HG03045 (cell line): ENCODE data around the gene STK32C.

Source experiments
- ATAC-seq: cut with Tn5 transposase; IDR thresholded peaks from one replicate; pipeline ENCODE4 v1.9.1; 2021; ENCODE audit warnings: mild to moderate bottlenecking, moderate library complexity; ENCODE audit not compliant: unreplicated experiment

STK32C gene

DNA sequence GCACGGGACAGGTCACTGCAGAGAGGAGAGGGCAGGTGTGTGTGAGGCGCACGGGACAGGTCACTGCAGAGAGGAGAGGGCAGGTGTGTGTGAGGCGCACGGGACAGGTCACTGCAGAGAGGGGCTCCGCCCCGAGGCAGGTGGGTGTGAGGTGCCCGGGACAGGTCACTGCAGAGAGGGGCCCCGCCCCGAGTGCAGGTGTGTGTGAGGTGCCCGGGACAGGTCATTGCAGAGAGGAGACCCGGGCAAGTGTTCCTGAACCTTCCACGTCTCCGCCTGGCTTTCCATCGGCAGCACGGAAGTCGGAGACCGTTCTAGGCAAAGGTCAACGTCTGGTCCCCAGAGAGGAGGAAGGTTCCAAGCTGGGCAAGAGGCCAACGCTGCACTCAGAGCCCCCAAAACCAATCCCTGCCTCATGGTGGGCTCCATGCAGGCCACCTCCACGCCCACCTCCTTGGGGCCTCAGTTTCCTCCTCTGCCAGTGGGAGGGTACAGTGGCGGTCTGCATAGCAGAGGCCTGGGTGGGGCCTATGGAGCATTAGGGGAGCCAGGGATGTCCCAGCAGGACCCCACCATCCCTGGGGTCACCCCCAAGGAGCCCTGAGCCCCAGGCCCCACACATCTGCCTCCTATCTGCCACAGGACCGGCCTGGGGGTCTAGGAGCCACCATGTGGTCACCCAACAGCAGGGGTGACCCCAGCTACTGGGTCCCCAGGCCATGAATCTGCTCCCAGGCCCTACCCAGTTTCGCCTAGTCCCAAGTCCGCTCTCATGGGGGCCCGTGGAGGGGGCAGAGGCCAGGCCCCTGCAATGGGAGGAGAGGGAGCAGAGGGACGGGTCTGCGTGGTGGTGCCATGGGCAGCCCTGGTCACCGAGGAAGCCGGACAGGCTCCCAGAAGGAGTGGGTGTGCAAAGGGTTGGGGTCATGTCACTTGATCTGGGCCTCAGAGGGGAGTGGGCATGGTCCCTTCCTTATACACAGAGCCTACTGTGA lies 57.0 kb downstream of the STK32C start:
- no peak for ATAC-seq

DNA sequence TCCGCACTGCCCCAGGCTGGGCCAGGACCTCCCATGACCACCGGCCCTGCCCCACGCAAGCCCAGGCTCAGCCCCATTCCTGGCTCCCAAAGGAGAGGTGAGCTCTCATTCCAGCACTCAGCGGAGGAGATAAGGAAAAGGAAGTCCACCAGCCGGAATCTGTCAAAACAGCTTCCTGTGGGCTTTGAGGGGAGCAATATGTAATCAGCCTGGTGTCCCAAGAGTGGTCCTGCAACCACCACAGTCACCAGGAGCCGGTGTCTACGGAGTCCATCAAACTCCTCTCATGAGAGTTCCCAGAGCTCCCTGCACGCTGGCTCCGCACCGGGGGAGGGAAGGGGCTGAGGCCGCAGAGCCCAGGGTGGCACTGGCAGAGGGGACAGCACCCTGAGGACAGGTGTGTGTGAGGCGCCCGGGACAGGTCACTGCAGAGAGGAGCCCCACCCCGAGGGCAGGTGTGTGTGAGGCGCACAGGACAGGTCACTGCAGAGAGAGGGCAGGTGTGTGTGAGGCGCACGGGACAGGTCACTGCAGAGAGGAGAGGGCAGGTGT lies 57.9 kb downstream of the STK32C start:
- ATAC-seq, result no peak

DNA sequence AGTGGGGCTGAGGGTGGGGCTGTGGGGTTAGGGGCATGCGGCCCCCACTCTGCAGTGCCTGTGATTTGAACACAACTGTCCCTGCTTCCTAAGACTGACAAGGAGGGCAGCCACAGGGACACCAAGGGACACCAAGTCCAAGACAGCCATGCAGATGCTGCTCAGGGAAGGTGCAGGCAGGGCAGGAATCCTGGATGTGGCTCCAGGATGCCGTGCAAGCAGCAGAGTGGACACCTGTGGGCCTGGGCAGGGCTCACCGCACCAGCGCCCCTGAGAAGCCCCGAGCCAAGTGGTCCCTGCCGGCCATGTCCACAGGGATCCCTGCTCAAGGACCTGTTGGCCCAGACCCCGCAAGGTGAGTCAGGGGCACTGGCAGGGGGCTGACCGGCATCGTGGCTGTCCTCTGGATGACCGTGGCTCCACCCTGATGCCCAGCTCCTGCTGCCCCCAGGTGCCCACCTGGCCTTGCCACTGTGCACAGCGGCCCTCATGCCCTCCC lies 58.5 kb downstream of the STK32C start:
- no peak for ATAC-seq

DNA sequence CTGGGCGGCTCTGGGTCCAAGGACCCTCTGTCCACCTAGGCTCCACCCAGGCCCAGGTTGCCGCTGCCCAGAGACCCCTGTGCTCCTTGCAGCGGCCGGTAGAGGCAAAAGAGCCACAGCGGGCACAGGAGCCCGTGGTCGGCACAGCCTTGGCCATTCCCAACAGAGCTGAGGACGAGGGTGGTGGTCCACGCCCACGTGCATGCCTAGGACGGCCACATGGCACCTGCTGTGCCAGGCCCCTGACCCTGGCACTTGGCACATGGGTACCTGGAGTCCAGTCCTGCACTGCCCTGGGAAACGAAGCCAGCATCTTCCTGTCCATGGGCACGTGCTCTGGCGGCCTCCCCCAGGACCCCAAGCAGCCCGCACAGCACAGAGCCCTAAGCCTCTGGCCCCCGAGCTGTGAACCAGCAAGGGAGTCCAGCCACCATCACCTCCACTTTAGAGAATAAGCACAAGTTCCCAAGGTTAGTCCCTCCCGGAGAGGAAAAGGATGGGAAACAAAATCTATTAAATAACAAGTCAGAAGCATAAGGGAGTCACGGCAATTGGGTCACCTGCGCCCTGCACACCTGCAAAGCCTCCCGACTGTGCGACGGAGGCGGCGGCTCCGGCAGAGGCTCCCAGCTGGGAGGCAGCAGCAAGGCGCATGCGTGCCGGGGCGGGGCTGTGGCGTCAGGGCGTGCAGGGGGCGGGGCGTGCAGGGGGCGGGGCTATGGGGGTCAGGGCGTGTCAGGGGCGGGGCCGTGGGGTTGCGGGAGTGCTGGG lies 59.1 kb downstream of the STK32C start:
- no peak for ATAC-seq

DNA sequence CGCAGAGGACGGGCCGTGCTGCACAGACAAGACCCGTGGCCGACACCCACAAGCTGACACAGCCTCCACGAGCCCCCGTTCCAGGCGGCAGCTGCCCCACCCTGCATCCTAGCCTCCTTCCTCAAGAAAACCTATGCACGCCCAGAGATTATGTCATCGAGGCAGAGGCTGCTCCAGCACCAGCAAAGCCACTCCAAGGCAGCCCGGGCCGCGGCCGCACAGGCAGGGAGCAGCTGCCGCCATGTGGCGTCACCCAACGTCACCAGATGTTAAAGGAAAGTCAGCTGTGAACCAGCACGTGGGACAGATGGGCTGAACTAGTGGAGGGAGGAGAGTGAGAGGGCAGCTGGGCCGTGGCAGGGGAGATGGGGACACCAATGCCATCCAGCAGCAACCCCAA lies 59.8 kb downstream of the STK32C start:
- ATAC-seq, result no peak

DNA sequence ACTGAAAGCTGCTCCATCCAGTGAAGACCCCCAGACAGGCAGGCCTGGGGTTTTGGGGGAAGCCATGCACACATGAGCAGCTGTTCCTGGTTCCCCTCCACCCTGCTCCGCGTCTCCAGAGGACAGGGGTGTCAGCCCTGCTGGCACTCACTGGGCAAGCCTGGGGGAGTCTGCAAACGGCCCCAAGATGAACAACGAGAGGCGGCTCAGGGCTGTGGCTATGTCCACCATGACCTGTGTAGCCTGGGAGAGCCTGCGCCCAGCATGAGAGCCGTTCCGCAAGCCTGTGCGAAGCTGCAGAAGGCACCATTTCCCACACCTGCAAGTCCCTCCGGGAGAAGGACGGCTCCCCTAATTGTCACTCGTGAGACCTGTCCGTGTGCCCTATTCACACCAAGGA lies 61.5 kb downstream of the STK32C start:
- no peak for ATAC-seq

DNA sequence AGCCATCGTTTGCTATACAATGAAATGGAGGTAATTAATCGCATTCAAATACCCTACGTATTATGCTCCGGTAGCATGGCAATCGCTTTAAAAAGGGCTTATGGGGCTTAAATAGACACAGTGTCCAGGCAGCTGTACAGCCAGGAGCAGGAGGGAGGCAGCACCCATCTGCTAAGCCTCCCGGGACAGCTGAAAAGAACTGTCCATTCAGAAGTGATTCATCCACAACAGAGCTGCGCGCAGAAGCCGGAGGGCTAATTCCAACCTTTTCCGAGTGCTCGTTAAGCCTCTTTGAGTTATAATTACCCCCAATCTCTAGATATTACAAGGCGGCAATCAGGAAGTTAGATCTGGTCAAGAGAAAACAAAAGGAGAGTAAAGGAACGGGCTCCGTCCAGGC lies 62.7 kb downstream of the STK32C start:
- no peak for ATAC-seq

DNA sequence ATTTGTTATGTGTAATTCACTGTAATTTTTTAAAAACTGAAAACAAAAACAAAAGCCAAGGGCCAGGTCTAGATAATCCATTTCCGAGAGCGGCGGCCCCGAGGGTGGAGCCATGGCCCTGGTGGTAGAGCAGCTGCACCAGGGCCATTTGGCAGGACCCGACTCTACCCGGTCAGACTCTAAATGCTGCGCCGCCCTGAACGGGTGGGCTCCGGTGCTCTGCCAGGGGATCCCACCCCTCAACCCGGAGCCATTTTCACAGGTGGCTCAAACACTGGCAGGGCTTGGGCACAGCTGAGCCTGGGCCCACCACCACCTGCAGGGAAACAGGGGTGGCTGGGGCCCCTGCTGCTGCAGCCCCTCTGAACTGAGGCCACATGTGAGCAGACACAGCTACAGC lies 64.1 kb downstream of the STK32C start:
- no peak for ATAC-seq

DNA sequence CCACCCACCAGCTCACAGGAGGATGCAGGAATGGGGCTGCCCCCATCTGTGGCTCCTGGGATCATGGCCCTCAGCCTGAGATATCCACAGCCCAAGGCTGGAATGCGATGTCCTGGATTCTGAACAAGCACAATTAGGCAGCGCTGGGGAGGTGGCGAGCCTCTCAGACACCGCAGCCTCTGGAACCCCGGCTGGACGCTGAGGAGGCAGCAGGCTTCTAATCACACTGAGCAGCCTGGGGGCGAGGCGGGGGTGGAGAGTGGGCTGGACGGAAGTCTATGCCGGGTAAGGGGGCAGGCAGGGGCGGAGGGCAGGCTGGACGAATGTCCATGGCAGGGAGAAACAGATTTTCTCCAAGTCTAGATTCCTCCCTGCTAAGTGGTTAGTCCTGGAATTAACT lies 64.6 kb downstream of the STK32C start:
- ATAC-seq, result no peak

DNA sequence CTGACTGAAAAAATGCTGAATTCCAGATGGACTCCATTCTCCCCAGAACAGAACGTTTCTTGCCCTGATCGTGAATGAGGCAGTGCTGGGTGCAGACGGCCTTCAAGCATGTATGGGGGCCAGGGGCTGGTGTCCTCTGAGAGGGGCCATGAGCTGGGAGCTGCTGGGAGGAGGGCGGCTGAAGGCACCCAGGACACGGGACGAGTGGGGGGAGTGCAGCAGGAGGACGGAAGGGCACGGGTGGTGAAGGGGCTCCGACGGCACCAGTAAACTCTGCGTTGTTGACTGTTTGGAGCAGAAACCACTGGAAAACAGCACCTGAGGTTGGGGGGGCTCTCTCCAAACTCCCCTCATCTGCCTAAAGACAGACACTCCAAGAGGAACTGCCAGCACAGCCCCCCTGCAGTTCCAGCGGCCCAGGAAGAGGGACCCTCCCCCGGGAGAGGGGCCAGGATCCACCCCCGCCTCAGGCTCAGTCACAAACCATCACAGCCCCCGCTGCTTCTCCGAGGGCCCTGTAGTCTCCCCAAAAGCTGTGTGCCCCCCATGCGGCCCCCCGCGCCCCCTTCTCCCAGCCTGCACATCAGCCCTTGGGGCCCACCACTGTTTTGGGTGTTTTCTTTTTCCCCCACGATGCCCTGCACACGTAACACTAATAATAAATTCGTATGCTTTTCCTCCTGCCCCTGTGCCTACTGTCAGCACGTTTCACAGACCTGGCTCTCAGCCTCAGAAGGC lies 65.5 kb downstream of the STK32C start:
- ATAC-seq, result no peak

DNA sequence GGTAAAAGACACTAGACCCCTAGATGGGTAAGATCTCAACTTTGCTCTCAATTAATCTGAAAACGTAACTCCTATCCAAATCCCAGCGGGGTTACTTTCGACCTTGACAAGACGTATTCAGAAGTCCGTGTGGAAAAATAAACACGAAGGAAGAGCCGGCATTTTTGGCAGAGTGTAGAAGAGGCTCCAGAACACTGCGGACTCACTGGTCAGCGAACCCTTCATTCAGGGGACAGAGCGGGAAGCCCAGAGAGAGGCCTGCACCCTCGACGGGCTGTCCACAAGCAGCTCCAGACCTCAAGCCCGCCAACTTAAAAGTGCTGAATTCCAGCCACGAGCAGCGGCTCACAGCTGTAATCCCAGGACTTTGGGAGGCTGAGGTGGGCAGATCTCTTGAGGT lies 66.3 kb downstream of the STK32C start:
- ATAC-seq, result no peak

DNA sequence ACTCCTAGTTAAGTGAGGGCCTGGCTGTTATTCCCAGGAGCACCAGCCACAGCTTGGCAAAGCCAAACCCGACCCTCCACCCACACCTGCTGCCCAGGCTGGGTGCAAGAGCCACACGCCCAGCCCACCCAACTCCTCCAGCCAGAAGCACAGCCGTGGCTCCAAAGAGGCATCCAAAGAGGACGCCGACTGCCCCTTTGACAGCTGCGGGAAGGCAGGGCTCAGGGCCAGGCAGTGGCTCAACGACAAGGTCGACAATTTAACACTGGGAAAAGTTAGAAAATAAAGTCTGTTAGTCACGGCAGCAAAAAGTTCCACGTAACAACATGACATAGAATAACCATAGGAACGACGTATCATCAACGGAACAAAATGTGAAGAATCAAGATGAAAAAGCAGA lies 66.7 kb downstream of the STK32C start:
- ATAC-seq, result no peak

DNA sequence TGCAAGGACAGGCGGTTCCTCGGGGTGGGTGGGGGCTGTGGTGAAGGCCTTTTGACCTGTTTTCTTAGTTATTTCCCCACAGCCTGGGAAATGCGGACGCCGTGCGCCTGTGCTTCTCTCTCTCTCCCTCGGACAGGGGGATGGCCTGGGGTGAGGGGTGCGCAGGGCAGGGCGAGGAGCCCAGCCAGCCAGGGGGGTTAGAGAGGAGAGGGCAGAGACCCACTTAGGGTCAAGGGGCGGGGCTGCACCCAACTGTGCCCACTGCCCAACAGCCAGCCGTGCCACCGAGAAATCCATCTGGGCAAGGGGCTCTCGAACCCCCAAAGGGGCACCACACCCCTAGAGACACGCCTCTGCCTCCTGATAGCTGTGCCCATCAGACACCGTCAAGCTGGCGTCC lies 67.2 kb downstream of the STK32C start:
- ATAC-seq, result no peak

DNA sequence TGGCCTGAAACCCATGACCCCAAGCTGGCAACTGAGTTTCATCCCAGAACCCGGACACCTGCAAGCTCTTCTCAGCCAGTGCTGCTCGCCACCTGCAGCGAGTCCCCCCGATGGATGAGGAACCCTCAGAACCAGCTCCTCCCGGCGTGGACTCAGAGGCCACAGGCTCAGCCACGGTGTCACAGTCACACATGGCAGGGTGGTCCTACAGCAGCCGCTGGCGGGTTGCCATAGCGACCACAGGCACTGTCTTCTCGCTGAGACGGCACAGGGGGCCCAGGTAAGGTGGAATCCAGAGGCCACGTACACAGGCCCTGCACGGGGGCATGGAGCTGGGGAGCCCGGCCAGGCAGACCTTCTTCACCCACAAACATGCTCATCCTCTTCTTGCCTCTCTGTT lies 67.6 kb downstream of the STK32C start:
- ATAC-seq, result no peak

DNA sequence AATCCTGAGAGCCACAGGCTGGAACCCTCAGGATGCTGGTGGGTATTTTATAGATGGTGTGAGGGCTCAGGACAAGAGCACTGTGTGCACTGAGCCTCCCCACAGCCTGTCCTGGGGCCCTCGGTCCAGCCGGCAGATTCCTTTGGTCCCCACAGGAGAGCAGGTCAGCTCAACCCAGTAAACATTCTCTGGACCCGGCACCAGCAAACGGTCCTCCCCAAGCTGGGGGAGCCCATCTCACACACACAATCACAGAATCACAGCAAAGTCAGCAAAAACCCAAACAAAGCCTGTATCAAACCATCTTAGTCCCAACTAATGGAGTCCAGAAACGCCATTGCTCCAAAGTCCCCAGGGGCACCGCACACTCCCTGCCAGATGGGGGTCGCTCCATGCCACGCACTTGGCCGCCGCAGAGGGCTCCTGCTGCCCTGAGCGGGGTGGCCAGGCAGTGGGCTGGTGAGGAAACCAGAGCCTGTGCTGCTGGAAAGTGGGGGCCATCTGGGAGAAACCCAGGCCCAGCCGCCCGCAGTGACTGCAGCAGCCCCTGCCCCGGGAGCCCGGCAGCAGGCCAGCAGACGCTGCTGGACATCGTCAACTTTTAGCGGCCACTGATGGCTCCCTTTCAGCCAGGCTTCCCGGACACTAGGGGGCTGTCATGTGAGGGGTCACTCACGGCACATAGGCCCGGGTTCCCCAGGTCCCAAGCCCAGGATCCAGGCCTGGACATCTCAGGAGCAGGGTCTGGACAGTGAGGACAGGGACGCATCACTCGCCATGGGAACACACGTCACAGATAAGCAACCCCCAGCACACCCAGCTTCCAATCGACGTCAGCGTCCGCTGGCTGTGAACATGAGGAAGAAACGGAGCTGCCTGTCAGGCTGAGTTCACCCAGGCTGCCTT lies 68.4 kb downstream of the STK32C start:
- no peak for ATAC-seq

DNA sequence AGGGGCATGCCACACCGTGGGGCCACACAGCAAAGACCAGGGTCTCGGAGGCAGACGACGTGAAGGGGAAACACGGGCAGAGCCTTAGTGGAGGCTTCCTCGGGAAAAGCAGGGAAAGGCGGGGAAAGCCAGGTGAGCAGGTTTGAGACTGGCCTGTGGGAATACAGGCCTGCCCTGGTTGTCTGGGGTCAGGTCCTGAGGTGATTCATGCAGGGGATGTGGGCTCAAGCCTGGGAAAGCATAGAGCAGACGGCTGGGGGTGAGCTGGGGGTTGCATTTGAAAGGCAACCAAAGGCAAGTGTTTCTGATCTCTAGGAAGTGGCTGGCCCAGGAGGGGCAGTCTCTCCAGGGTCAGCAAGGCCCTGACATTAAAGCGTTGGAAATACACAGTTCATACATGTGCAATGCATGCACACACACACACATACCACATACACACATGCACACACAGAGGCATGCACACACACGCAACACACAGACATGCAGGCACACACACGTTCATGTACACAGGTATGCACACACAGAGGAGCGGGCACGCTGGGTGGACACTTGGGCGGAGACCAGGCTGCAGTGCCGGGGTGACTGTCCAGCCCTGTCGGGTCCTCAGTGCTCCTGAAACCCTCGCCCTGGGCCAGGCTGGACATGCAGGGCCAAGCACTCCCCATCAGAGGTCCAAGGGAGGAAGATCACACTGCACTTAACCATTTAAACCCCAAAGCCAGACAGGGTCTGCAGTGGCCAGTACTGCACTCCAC lies 69.2 kb downstream of the STK32C start:
- no peak for ATAC-seq

DNA sequence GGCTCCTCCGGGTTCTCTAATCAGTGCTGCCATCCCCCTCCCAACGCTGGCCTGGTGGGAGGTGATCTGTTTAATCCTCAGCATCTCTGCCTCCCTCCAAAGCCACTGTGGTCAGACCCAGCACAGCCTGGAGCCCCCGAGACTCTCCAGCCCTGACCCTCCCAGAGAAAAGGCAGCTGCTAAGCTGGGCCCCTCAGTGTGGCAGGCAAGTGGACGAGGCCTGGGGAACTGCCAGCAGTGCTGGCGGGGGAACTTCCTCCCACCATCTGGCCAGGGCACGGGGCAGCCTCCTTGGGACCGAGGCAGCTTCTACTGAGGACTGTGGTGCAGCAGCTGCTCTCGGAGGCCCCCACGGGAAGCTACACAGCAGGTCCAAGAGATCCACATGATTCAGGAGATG lies 69.9 kb downstream of the STK32C start:
- ATAC-seq, result no peak

DNA sequence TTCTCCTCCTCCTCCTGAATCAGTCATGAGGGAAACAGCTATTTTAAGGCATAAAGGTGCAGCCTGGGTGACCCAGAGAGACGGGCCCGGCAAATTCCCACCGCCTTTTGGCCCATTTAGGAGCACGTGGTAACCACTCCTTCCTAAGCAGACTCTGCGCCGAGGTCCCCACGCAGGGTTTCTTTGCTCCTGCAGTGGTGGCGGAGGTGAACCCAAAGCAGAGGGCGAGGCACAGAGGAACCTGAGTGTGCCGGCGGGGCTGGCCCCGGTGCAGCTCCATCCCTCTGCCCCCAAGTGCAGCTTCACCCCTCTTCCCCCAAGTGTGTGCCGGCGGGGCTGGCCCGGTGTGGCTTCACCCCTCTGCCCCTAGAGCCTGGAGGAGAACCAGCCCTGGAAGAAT lies 70.4 kb downstream of the STK32C start:
- ATAC-seq, result no peak

DNA sequence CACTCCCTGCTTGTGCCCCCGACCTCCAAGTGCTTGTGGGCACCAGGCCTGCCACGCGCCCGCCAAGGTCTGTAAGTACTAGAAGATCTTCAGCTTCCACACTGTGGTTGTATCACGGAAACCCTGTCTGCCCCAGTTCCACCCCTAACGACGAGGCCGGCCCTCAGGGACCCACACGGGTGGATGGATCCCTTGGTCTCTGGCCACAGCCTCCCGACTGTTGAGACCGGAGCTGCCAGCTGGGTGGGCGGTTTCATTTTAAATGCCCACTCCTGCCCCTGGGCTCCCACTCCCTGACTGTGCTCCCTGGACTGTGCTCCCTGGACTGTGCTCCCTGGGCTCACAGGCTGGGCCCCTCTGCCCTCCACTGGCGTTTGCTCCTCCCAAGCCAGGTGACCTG lies 70.9 kb downstream of the STK32C start:
- no peak for ATAC-seq
